ENCODE results near the gene ACTL10. TPM values are rescaled to one million over a fixed set of nuclear protein-coding genes. Genes with fewer than 3 reads are reported as not detected.

The ACTL10 gene
- total RNA-seq, 1 experiment from 2014 or later, result 1.3 TPM

GRCh38 chr20:33674294-33675135 lies 7.8 kb downstream of the ACTL10 start, which contains the start of gene NECAB3 (continued):
- TF ChIP-seq, protein P1, sequence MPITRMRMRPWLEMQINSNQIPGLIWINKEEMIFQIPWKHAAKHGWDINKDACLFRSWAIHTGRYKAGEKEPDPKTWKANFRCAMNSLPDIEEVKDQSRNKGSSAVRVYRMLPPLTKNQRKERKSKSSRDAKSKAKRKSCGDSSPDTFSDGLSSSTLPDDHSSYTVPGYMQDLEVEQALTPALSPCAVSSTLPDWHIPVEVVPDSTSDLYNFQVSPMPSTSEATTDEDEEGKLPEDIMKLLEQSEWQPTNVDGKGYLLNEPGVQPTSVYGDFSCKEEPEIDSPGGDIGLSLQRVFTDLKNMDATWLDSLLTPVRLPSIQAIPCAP (CRISPR knock-in tag; IDR thresholded peaks at IDR 0.05), result no peak
- TF ChIP-seq CREM (CRISPR knock-in tag; IDR thresholded peaks at IDR 0.05) (peak; percentile 57; the same call in 1 of the 2 replicates), ZNF317 (CRISPR knock-in tag; IDR thresholded peaks at IDR 0.05; ENCODE audit: borderline replicate concordance, low read depth) (no peak), NR1H2 (CRISPR knock-in tag; IDR thresholded peaks at IDR 0.05) (no peak), EMX1 (CRISPR knock-in tag; IDR thresholded peaks at IDR 0.05) (peak; percentile 82; the same call in 1 of the 2 replicates), NR2C2 (CRISPR knock-in tag; IDR thresholded peaks at IDR 0.05) (no peak), TEAD1 (CRISPR knock-in tag; IDR thresholded peaks at IDR 0.05) (peak; percentile 59; the same call in 1 of the 2 replicates), USF1 (CRISPR knock-in tag; IDR thresholded peaks at IDR 0.05) (no peak), SP1 (CRISPR knock-in tag; conservative IDR thresholded peaks at IDR 0.05) (peak; percentile 76), PRRX2 (CRISPR knock-in tag; IDR thresholded peaks at IDR 0.05) (peak; percentile 8; the same call in 1 of the 2 replicates), NFATC4 (CRISPR knock-in tag; IDR thresholded peaks at IDR 0.05) (0 out of 2 replicates have a peak, but pooled peaks have one; percentile 8)
- TF ChIP-seq, protein P2, sequence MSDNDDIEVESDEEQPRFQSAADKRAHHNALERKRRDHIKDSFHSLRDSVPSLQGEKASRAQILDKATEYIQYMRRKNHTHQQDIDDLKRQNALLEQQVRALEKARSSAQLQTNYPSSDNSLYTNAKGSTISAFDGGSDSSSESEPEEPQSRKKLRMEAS (CRISPR knock-in tag; IDR thresholded peaks at IDR 0.05), result peak; percentile 43; the same call in 1 of the 2 replicates
- TF ChIP-seq, protein P3, sequence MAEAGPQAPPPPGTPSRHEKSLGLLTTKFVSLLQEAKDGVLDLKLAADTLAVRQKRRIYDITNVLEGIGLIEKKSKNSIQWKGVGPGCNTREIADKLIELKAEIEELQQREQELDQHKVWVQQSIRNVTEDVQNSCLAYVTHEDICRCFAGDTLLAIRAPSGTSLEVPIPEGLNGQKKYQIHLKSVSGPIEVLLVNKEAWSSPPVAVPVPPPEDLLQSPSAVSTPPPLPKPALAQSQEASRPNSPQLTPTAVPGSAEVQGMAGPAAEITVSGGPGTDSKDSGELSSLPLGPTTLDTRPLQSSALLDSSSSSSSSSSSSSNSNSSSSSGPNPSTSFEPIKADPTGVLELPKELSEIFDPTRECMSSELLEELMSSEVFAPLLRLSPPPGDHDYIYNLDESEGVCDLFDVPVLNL (CRISPR knock-in tag; IDR thresholded peaks at IDR 0.05; ENCODE audit: borderline replicate concordance, low read depth), result no peak
- TF ChIP-seq, protein P4, sequence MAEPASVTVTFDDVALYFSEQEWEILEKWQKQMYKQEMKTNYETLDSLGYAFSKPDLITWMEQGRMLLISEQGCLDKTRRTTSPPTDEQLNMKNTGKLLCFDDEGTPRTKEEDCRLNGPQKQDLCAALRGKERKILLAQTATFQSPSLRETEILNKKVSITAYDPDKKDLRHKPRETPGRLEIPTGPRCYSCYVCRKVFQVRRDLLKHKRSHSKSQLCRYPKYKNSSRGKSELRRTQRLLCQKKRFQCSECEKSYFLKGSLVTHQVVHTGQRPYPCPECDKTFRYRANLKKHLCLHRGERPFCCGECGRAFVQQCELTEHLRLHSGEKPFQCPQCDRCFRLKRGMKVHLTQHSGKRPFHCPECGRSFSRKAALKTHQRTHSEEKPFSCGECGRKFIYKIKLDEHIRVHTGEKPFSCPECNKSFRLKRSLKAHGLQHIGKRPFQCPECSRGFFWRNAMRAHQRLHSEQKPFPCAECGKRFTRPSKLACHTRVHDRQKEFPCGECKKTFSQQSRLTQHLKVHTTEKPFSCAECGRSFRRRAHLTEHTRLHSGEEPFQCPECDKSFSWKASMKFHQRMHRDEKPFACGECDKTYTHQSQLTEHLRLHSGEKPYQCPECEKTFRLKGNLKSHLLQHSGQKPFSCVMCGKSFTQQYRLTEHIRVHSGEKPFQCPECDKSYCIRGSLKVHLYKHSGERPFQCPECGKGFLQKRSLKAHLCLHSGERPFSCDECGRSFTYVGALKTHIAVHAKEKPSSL (CRISPR knock-in tag; conservative IDR thresholded peaks at IDR 0.05), result no peak
- TF ChIP-seq, protein P5, sequence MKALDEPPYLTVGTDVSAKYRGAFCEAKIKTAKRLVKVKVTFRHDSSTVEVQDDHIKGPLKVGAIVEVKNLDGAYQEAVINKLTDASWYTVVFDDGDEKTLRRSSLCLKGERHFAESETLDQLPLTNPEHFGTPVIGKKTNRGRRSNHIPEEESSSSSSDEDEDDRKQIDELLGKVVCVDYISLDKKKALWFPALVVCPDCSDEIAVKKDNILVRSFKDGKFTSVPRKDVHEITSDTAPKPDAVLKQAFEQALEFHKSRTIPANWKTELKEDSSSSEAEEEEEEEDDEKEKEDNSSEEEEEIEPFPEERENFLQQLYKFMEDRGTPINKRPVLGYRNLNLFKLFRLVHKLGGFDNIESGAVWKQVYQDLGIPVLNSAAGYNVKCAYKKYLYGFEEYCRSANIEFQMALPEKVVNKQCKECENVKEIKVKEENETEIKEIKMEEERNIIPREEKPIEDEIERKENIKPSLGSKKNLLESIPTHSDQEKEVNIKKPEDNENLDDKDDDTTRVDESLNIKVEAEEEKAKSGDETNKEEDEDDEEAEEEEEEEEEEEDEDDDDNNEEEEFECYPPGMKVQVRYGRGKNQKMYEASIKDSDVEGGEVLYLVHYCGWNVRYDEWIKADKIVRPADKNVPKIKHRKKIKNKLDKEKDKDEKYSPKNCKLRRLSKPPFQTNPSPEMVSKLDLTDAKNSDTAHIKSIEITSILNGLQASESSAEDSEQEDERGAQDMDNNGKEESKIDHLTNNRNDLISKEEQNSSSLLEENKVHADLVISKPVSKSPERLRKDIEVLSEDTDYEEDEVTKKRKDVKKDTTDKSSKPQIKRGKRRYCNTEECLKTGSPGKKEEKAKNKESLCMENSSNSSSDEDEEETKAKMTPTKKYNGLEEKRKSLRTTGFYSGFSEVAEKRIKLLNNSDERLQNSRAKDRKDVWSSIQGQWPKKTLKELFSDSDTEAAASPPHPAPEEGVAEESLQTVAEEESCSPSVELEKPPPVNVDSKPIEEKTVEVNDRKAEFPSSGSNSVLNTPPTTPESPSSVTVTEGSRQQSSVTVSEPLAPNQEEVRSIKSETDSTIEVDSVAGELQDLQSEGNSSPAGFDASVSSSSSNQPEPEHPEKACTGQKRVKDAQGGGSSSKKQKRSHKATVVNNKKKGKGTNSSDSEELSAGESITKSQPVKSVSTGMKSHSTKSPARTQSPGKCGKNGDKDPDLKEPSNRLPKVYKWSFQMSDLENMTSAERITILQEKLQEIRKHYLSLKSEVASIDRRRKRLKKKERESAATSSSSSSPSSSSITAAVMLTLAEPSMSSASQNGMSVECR (CRISPR knock-in tag; IDR thresholded peaks at IDR 0.05; ENCODE audit: borderline replicate concordance), result 0 out of 2 replicates have a peak, but pooled peaks have one; percentile 20
- TF ChIP-seq, protein P6, sequence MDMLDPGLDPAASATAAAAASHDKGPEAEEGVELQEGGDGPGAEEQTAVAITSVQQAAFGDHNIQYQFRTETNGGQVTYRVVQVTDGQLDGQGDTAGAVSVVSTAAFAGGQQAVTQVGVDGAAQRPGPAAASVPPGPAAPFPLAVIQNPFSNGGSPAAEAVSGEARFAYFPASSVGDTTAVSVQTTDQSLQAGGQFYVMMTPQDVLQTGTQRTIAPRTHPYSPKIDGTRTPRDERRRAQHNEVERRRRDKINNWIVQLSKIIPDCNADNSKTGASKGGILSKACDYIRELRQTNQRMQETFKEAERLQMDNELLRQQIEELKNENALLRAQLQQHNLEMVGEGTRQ (CRISPR knock-in tag; IDR thresholded peaks at IDR 0.05), result no peak
- TF ChIP-seq, protein P7, sequence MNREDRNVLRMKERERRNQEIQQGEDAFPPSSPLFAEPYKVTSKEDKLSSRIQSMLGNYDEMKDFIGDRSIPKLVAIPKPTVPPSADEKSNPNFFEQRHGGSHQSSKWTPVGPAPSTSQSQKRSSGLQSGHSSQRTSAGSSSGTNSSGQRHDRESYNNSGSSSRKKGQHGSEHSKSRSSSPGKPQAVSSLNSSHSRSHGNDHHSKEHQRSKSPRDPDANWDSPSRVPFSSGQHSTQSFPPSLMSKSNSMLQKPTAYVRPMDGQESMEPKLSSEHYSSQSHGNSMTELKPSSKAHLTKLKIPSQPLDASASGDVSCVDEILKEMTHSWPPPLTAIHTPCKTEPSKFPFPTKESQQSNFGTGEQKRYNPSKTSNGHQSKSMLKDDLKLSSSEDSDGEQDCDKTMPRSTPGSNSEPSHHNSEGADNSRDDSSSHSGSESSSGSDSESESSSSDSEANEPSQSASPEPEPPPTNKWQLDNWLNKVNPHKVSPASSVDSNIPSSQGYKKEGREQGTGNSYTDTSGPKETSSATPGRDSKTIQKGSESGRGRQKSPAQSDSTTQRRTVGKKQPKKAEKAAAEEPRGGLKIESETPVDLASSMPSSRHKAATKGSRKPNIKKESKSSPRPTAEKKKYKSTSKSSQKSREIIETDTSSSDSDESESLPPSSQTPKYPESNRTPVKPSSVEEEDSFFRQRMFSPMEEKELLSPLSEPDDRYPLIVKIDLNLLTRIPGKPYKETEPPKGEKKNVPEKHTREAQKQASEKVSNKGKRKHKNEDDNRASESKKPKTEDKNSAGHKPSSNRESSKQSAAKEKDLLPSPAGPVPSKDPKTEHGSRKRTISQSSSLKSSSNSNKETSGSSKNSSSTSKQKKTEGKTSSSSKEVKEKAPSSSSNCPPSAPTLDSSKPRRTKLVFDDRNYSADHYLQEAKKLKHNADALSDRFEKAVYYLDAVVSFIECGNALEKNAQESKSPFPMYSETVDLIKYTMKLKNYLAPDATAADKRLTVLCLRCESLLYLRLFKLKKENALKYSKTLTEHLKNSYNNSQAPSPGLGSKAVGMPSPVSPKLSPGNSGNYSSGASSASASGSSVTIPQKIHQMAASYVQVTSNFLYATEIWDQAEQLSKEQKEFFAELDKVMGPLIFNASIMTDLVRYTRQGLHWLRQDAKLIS (CRISPR knock-in tag; IDR thresholded peaks at IDR 0.05; ENCODE audit: borderline replicate concordance), result no peak

Data from WTC11 (cell line).